ENCODE measurements around the gene IDH2.

The IDH2 gene

GRCh38 chr15:90046289-90046688 is 56.0 kb downstream of the IDH2 start:
- Histone ChIP-seq H3K9me3 (replicated peaks; ENCODE audit: low read length) (no peaks in the 10 kb centered on the region), H3K4me3 (ENCODE audit: low read length) (no peak overlapping the region), H3K4me1 (ENCODE audit: control insufficient read depth, insufficient read depth, low read length) (no peaks in the 10 kb centered on the region), H3K27me3 (ENCODE audit: control insufficient read depth, insufficient read depth, low read length) (no peaks in the 10 kb centered on the region), H3K9ac (ENCODE audit: low read depth, low read length) (no peak overlapping the region), H3K4me2 (ENCODE audit: low read length) (no peak overlapping the region), H3K36me3 (ENCODE audit: insufficient read depth, low read length) (no peaks in the 10 kb centered on the region)

GRCh38 chr15:90044916-90045371 is 57.3 kb downstream of the IDH2 start:
- no peak overlapping the region for H3K9ac ChIP-seq (ENCODE audit: low read depth, low read length)
- H3K27me3 ChIP-seq (ENCODE audit: control insufficient read depth, insufficient read depth, low read length): no peaks in the 10 kb centered on the region
- H3K36me3 ChIP-seq (ENCODE audit: insufficient read depth, low read length): no peaks in the 10 kb centered on the region
- no peak overlapping the region for H3K4me2 ChIP-seq (ENCODE audit: low read length)
- no peaks in the 10 kb centered on the region for H3K9me3 ChIP-seq (replicated peaks; ENCODE audit: low read length)
- no peak overlapping the region for H3K4me3 ChIP-seq (ENCODE audit: low read length)
- H3K4me1 ChIP-seq (ENCODE audit: control insufficient read depth, insufficient read depth, low read length): no peaks in the 10 kb centered on the region

DNA sequence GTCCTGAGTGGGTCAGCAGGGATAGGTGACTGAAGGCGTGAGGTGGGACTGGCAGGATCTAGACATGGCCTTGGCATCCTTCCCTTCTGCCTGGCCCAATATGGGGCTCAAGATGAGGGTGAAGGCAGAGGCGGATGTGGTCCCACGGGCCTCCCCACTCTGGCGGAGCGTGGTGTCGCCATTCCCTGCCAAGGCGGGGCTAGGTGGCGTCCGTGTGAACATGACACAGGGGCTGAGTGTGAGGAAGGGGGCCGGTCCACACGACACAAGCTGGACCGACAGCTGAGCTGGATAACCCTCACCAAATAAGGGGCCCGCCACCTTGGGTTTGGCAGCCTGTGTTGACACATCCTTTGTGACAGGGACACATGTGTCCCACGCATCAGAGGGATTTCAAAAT is 58.1 kb downstream of the IDH2 start:
- Histone ChIP-seq H3K27me3 (ENCODE audit: control insufficient read depth, insufficient read depth, low read length) (no peaks in the 10 kb centered on the region), H3K4me2 (ENCODE audit: low read length) (no peak overlapping the region)

GRCh38 chr15:90043530-90044010 is 58.7 kb downstream of the IDH2 start:
- Histone ChIP-seq H3K4me1 (ENCODE audit: control insufficient read depth, insufficient read depth, low read length) (no peaks in the 10 kb centered on the region), H3K4me2 (ENCODE audit: low read length) (no peak overlapping the region), H3K27me3 (ENCODE audit: control insufficient read depth, insufficient read depth, low read length) (no peaks in the 10 kb centered on the region), H3K9me3 (replicated peaks; ENCODE audit: low read length) (no peaks in the 10 kb centered on the region), H3K9ac (ENCODE audit: low read depth, low read length) (no peak overlapping the region), H3K36me3 (ENCODE audit: insufficient read depth, low read length) (no peaks in the 10 kb centered on the region), H3K4me3 (ENCODE audit: low read length) (no peak overlapping the region)

More for the DNA sequence above, 58.1 kb downstream of the IDH2 start:
- H3K9me3 ChIP-seq (replicated peaks; ENCODE audit: low read length): no peaks in the 10 kb centered on the region
- no peak overlapping the region for H3K9ac ChIP-seq (ENCODE audit: low read depth, low read length)
- H3K4me1 ChIP-seq (ENCODE audit: control insufficient read depth, insufficient read depth, low read length): no peaks in the 10 kb centered on the region
- no peak overlapping the region for H3K4me3 ChIP-seq (ENCODE audit: low read length)
- no peaks in the 10 kb centered on the region for H3K36me3 ChIP-seq (ENCODE audit: insufficient read depth, low read length)

GRCh38 chr15:90042766-90043529 is 59.3 kb downstream of the IDH2 start:
- no peak overlapping the region for H3K9ac ChIP-seq (ENCODE audit: low read depth, low read length)
- H3K4me1 ChIP-seq (ENCODE audit: control insufficient read depth, insufficient read depth, low read length): peaks cover 4% of the 10 kb centered on the region
- H3K4me3 ChIP-seq (ENCODE audit: low read length): no peak overlapping the region
- no peak overlapping the region for H3K4me2 ChIP-seq (ENCODE audit: low read length)
- H3K36me3 ChIP-seq (ENCODE audit: insufficient read depth, low read length): no peaks in the 10 kb centered on the region
- no peaks in the 10 kb centered on the region for H3K9me3 ChIP-seq (replicated peaks; ENCODE audit: low read length)
- H3K27me3 ChIP-seq (ENCODE audit: control insufficient read depth, insufficient read depth, low read length): no peaks in the 10 kb centered on the region

- no peaks in the 10 kb centered on the region for H3K27me3 ChIP-seq (ENCODE audit: control insufficient read depth, insufficient read depth, low read length)
- H3K4me2 ChIP-seq (ENCODE audit: low read length): no peak overlapping the region
- no peaks in the 10 kb centered on the region for H3K36me3 ChIP-seq (ENCODE audit: insufficient read depth, low read length)
- H3K4me1 ChIP-seq (ENCODE audit: control insufficient read depth, insufficient read depth, low read length): peaks cover 10% of the 10 kb centered on the region
- no peak overlapping the region for H3K4me3 ChIP-seq (ENCODE audit: low read length)
- H3K9me3 ChIP-seq (replicated peaks; ENCODE audit: low read length): no peaks in the 10 kb centered on the region
- H3K9ac ChIP-seq (ENCODE audit: low read depth, low read length): no peak overlapping the region
These were observed 59.9 kb downstream of the IDH2 start for GRCh38 chr15:90042356-90042755.

DNA sequence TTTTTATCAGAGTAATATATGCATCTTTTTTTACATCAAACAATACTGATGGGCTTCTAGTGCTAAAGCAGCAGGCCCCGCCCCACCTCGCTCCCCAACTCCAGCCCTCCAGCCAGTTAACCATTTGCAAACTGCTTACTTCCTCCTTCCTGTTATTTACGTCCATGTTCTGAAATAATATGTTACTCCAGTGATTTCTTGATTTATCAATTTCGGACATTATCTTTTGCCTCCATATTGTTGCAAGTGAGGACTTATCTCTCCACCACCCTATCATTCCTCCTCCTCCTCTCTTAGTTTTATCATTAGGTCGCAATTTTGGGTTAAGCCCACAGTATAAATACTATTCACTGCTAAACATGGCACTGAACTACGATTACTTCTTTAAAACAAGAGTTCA is 61.6 kb downstream of the IDH2 start:
- Histone ChIP-seq H3K4me3 (ENCODE audit: low read length) (no peak overlapping the region), H3K4me2 (ENCODE audit: low read length) (no peak overlapping the region), H3K36me3 (ENCODE audit: insufficient read depth, low read length) (no peaks in the 10 kb centered on the region), H3K9ac (ENCODE audit: low read depth, low read length) (no peak overlapping the region), H3K27me3 (ENCODE audit: control insufficient read depth, insufficient read depth, low read length) (no peaks in the 10 kb centered on the region), H3K9me3 (replicated peaks; ENCODE audit: low read length) (no peaks in the 10 kb centered on the region), H3K4me1 (ENCODE audit: control insufficient read depth, insufficient read depth, low read length) (peaks cover 18% of the 10 kb centered on the region)

GRCh38 chr15:90039996-90040395 is 62.3 kb downstream of the IDH2 start:
- H3K27me3 ChIP-seq (ENCODE audit: control insufficient read depth, insufficient read depth, low read length): no peaks in the 10 kb centered on the region
- H3K9me3 ChIP-seq (replicated peaks; ENCODE audit: low read length): no peaks in the 10 kb centered on the region
- H3K4me1 ChIP-seq (ENCODE audit: control insufficient read depth, insufficient read depth, low read length): peaks cover 24% of the 10 kb centered on the region
- H3K36me3 ChIP-seq (ENCODE audit: insufficient read depth, low read length): no peaks in the 10 kb centered on the region
- no peak overlapping the region for H3K4me3 ChIP-seq (ENCODE audit: low read length)
- H3K9ac ChIP-seq (ENCODE audit: low read depth, low read length): no peak overlapping the region
- no peak overlapping the region for H3K4me2 ChIP-seq (ENCODE audit: low read length)

GRCh38 chr15:90038632-90039095 is 63.6 kb downstream of the IDH2 start:
- Histone ChIP-seq H3K4me1 (ENCODE audit: control insufficient read depth, insufficient read depth, low read length) (peaks cover 35% of the 10 kb centered on the region), H3K4me2 (ENCODE audit: low read length) (no peak overlapping the region), H3K9me3 (replicated peaks; ENCODE audit: low read length) (no peaks in the 10 kb centered on the region)

GRCh38 chr15:90037961-90038631 is 64.2 kb downstream of the IDH2 start:
- no peaks in the 10 kb centered on the region for H3K36me3 ChIP-seq (ENCODE audit: insufficient read depth, low read length)
- H3K4me3 ChIP-seq (ENCODE audit: low read length): no peak overlapping the region
- no peak overlapping the region for H3K4me2 ChIP-seq (ENCODE audit: low read length)
- peaks cover 35% of the 10 kb centered on the region for H3K4me1 ChIP-seq (ENCODE audit: control insufficient read depth, insufficient read depth, low read length)
- no peak overlapping the region for H3K9ac ChIP-seq (ENCODE audit: low read depth, low read length)
- no peaks in the 10 kb centered on the region for H3K27me3 ChIP-seq (ENCODE audit: control insufficient read depth, insufficient read depth, low read length)
- no peaks in the 10 kb centered on the region for H3K9me3 ChIP-seq (replicated peaks; ENCODE audit: low read length)

More at GRCh38 chr15:90038632-90039095, 63.6 kb downstream of the IDH2 start:
- Histone ChIP-seq H3K4me3 (ENCODE audit: low read length) (no peak overlapping the region), H3K36me3 (ENCODE audit: insufficient read depth, low read length) (no peaks in the 10 kb centered on the region), H3K9ac (ENCODE audit: low read depth, low read length) (no peak overlapping the region), H3K27me3 (ENCODE audit: control insufficient read depth, insufficient read depth, low read length) (no peaks in the 10 kb centered on the region)

GRCh38 chr15:90037511-90037860 is 64.8 kb downstream of the IDH2 start:
- Histone ChIP-seq H3K36me3 (ENCODE audit: insufficient read depth, low read length) (no peaks in the 10 kb centered on the region), H3K9ac (ENCODE audit: low read depth, low read length) (no peak overlapping the region), H3K9me3 (replicated peaks; ENCODE audit: low read length) (no peaks in the 10 kb centered on the region), H3K27me3 (ENCODE audit: control insufficient read depth, insufficient read depth, low read length) (no peaks in the 10 kb centered on the region), H3K4me2 (ENCODE audit: low read length) (peak overlapping the region; percentile 38), H3K4me1 (ENCODE audit: control insufficient read depth, insufficient read depth, low read length) (peaks cover 35% of the 10 kb centered on the region), H3K4me3 (ENCODE audit: low read length) (no peak overlapping the region)
